Ecto neural progenitor cell (in vitro differentiated cells): ENCODE measurements around the gene LCN12.

Source experiments
- DNase-seq: peaks from one replicate; pipeline ENCODE4 v3.0.0-alpha.2; 2018; ENCODE audit warnings: low spot score

The LCN12 gene

DNA sequence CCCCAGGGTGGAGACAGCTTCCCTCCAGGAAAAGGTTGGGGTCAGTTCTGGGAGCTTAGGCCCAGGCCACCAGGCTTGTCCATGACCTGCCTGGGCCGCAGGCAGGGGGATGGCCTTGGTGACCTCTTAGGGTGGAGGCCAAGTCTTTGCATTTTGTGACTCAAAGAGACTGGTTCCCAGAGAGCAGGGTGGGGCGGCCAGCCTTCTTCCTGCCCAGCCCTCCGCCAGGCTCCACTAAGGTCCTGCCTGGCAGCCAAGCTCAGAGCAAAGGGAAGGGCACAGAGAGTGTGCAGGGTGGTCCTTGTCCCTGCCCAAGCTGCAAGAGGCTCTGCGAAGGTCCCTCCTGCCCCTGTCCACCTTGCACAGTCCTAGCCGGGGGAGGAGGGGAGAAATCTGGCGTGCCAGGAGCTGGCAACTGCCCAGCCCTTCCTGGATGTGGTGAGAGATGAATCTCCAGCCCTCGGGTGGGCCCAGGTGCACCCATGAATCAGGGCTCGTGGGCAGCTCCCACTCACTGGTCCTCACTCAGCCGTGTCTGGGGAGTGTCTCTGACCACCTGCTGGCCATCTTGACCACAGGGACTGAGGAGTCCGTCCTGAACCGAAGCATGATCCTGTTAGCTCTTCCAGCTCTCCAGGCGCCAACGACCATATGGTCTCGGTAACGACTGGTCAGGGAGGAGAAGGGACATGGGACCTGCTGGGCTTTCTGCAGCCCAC is 22.9 kb downstream of the LCN12 start:
- no peak for DNase-seq

DNA sequence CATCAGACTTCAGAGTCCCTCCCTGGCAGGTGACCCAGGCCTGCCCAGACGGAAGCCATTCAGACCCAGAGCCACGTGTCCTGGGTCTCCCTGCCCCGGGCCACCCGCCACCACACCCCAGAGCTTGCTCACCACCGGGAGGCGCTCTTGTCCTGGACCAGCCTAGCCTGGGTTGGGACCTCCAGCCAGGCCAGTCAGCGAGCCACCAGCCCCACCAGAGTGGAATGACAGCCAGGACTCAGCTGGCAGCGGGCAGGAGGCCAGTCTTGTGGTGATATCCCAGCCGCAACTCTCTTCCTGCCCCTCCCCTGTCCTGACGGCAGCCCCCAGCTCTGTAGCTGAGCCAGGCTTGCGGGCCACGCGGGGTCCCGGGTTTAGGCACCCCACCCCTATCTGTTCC is 23.6 kb downstream of the LCN12 start:
- DNase-seq = no peak

DNA sequence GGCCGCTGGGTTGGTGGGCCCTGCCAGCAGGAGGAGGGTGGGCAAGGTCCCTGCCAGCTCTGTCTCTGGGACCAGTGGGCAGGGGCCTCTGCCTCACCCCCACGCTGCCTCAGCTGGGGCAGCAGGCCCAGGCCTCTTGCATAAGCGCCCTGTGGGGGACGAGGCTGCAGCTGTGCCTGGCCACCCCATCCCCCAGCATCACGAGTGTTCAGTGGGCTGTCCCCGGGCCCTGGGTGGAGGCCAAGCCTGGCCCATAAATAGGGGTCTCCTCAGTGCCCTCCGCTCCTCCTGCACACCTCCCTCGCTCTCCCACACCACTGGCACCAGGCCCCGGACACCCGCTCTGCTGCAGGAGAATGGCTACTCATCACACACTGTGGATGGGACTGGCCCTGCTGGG is 25.1 kb downstream of the LCN12 start, which contains the start of gene PTGDS:
TSS of gene PTGDS (plus strand) at position 282 of the 400 bp plus-strand sequence. CDS start at position 357, 75 bp downstream.
- no peak for DNase-seq

DNA sequence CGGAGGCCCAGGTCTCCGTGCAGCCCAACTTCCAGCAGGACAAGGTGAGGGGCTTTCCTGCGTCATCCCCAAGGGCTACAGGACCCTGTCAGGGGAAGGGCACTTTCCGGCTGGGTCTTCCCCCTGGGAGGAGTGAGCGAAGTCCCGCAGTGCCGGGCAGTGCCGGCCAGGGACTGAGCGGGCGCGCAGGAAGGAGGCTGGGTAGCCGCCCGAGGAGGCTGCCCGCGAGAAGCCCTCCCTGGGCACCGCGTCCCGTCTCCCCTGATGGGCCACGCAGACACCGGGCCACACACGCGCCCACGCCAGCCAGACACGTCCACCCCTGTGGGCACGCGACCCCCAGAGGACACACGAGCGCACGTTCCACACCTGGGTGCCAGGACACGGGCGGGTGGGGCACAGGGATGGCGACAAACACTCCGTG is 25.6 kb downstream of the LCN12 start:
- no peak for DNase-seq

DNA sequence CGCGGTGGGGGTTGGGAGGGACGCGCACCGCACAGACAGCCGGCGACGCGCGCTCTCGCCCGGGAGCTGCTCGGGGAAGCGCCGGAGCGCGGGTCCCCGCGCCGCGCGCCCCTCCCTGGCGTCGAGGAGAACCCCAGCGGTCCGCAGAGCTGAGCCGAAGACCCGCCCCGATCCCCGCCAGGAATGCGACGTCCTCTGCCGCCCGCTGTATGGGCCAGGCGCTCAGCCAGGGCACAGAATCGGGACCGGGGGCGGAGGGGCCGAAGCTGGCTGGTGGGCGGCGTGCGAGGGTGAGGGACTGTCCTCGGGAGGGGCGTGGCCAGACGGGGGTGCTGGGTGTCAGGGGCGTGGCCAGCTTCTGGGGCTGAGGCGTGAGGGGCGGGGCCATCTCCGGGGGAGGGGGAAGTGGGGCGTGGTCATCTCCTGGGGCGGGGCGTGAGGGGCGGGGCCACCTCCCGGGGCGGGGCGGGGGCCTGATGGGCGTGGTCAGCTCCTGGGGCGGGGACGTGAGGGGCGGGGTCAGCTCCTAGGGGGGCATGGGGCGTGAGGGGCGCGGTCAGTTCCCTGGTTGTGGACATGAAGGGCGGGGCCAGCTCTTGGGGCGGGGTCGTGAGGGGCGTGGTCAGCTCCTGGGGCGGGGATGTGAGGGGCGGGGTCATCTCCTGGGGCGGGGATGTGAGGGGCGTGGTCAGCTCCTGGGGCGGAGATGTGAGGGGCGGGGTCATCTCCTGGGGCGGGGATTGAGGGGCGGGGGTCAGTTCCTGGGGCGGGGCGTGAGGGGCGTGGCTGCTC is 26.2 kb downstream of the LCN12 start:
- peak; percentile 94 for DNase-seq

DNA sequence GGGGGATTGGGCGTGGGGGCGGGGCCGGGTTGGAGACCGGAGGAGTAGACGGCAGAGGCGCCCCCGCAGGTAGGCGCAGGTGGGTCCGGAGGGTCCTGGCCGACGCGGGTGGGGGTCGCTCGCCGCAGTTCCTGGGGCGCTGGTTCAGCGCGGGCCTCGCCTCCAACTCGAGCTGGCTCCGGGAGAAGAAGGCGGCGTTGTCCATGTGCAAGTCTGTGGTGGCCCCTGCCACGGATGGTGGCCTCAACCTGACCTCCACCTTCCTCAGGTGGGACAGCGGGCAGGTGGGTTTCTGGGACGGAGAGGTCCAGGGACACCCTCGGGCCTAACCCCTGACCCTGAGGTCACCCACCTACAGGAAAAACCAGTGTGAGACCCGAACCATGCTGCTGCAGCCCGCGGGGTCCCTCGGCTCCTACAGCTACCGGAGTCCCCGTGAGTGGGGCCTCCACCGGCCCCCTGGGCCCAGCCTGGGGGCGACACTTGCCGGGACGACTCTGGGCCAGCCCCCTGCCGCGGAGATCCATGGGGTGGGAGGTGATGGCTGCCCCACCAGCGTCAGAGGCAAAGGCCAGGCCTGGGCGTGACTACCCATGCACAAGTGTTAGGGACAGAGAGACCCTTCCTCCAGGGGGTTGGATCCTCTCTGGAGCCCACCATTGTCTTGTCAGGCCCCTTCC is 26.9 kb downstream of the LCN12 start:
- DNase-seq = no peak

DNA sequence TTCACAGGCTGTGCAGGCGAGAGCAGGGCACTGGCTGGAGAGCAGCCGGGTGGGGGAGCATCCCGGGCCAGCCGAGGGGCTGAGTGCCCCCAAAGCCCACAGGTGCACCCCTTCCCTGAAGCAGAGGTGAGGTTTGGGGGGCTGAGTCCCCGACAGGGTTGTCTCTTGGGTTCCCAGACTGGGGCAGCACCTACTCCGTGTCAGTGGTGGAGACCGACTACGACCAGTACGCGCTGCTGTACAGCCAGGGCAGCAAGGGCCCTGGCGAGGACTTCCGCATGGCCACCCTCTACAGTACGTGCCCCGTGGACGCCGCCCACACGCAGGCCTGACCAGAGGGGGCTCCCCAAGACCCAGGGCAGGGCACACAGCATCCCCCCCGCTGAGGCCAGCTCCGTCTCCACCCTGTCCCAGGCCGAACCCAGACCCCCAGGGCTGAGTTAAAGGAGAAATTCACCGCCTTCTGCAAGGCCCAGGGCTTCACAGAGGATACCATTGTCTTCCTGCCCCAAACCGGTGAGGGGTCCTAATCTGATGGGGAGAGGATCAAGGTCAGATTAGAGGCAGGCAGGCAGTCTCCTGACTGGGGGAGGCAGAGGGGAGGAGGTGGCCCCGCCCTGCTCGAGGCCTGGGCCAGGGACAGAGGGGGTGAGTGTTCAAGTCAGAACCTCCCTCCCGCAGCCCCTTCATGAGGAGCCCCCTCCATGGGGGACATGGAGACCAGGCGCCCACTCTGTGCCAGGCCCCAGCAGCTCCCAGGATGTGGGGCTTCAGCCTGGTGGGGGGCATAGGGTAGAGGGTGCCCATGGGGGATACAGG is 27.9 kb downstream of the LCN12 start:
- no peak for DNase-seq

DNA sequence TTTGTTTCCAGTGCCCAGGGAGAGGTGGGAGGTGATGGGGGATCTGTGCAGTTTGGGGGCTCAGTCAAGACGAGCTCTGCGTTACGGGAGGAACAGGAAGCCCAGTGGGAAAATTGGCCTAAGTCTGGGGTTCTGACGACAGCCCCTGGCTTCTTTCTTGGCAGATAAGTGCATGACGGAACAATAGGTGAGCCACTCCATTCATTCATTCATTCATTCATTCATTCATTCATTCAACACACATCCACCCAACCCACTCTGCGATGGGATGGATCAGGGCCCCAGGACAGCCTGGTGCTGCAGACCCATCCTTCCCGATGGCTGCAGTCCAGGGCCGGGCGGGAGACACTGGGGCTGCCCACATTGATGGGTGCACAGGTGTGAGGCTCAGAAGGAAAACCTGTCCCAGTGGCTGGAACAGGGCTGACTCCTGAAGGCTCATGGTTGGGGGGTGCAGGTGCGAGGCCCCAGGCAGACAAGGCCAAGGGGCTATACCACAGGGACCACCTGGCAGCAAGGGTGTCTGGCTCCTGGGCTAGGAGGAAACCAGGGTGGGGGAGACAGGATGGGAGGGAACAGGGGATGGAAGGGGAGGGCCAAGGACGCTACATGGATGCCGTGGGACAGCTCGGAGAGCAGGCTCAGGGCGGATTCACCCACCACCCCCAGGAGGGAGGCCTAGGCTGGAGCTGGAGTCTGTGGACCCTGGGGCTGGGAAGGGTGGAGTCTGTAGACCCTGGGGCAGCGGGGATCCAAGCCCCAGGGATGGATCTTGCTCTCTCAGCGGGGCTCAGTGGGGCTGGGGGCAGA is 28.8 kb downstream of the LCN12 start:
- DNase-seq = no peak

DNA sequence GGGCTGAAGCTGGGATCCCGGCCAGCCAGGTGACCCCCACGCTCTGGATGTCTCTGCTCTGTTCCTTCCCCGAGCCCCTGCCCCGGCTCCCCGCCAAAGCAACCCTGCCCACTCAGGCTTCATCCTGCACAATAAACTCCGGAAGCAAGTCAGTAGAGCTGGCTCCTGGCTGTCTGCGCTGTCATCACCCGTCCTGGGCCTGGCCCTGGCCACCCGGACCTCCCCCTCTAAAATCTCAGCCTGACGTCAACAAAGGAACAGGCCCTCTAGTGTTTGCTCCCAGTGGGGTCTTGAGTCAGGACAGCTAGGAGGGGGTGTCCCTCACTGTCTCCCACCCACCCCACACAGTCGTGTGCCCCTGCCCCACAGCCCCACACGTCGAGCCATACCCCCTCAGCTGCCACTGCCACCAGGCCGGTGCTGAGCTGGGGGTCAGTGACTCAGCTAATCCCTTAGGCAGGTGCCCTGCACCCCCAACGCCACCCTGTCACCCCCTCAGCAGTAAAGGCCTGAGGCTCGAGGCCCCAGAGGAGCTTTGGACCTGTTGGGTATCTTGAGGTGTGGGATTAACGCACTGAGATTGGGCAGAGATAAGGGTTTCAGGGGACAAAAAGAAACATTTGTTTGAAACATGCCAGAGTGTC is 29.6 kb downstream of the LCN12 start:
- DNase-seq = no peak

DNA sequence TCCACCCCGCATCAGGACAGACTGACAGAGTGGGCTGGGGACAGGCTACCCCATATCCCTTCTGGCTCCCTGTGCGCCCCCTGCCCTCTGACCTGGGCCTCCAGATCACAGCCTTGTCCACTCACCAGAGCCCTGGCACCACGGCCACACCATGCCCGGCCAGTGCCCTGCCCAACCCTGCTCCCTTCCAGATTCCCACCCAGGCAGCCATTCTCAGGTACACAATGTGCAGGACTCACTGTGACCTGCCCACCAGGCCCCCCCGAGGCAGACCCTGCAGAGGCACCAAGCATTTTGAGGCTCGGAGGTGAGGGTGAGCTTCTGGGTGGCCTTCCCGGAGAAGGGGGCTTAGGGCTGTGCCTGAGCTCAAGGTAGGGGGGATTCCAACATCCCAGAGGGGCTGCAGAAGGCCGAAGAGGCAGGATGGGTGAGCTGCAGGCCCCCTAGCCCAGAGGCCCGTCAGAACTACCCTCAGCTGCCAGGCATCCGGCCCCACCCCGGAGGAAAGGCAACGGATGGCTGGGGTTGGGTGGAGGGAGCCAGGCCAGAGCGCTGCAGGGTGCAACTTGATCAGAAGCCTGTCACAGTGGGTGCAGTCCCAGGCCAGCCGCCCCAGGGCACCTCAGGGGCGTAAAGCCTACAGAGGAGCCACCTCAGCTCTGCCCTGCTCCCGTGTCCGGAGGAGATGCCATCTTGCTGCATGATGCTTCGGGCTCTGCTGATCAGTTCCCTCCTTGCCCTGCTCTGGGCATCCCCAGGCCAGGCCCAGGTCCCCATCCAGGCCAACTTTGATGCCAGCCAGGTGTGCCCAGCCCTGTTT is 30.4 kb downstream of the LCN12 start, which contains the start of gene LCNL1:
TSS of gene LCNL1 (plus strand) at position 762 of the 820 bp plus-strand sequence. CDS start 594 bp downstream, outside the sequence.
- no peak for DNase-seq

DNA sequence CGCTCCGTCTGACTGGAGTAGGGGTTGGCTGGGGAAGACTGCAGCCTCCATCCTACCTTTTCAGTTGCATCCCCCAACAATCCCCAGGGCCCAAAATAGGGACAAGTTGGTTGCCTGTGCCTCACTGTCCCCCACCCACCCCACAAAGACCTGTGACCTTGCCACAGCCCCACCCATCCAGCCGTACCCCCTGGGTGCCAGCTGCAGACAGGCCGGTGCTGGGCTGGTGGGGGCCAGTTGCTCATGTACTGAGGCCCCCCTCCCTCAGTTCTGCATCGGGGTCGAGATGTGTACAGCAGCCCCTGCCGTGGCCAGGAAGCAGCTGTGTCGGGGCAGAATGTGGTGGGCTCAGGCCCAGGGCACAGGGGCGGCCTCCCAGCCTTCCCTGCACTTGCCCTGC is 31.1 kb downstream of the LCN12 start:
- no peak for DNase-seq

DNA sequence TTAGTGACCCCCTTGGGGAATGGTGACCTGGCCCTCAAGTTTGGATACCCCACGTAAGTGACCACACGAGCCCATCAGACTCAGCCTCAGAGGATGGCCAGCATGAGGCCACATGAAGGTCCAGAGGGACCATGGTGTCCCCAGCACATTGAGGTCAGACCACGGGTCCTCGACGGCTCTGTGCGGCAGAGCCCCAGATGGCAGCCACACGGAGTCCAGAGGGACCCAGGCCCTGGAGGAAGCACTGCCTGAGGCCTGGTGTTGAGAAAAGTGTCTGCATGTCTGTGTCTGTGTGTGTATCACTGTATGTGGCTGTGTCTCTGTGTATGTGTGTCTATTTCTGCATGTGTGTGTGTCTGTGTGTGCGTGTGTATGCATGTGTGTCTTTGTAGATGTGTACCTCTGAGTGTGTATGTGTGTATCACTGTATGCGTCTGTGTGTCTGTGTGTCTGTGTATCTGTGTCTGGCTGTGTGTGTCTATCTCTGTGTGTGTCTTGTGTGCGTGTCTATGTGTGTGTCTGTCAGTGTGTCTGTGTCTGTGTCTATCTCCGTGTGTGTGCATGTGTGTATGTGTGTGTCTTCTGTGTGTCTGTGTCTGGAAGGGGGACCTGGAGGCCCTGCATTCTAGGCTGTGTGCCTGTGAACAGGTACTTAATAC is 31.7 kb downstream of the LCN12 start:
- DNase-seq = no peak

DNA sequence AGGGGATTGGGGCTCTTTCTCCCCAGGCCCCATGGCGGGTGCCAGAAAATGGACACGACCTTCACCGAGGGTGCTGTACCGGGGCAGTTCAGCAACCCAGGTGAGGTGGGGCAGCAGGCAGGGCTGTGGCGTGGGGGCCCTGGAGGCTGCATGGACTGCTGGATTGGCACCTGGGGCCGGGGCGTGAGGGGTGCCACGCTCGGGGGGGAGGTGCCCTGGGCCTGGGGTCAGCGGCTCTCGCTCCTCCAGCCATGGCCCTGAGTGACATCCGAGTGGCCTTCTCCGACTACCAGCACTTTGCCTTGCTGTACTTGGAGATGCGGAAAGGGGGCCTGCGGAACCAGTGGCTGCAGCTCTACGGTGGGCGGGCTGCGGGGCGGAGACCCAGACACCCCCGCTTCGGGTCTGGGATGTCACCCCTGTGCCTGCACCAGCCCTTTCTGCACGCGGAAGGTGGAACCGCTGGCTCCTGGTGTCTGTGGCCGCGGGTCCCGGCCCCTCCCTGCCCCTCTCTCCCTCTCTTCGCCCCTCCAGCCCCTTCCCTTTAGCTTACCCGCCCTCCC is 32.5 kb downstream of the LCN12 start:
- DNase-seq = no peak

DNA sequence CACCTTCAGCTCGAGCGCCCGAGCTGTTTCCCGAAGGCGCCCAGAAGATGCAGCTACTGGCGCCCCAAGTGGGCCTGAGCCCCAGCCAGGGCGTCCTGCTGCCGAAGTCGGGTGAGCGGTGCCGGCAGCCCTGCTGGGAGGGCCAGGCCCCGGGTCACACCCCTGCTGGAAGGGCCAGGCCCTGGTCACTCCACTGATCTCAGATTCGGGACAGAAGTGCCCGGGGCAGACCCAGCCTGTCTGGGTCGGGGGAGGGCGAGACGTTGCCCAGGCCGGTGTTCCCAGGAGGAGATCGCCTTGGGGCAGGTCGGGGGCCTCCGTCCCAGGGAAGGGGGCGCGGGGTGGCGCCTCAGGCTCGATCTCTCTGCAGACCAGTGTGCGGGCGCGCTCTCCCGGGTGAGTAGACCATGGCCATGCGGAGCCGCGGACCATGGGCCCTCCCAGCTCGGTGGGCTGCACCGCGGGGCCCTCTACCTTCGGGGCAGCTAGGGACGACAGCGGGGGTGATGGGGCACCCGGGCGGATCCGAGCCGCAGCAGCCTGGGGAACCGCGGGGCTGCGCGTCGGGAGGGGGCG is 33.0 kb downstream of the LCN12 start:
- DNase-seq = no peak

DNA sequence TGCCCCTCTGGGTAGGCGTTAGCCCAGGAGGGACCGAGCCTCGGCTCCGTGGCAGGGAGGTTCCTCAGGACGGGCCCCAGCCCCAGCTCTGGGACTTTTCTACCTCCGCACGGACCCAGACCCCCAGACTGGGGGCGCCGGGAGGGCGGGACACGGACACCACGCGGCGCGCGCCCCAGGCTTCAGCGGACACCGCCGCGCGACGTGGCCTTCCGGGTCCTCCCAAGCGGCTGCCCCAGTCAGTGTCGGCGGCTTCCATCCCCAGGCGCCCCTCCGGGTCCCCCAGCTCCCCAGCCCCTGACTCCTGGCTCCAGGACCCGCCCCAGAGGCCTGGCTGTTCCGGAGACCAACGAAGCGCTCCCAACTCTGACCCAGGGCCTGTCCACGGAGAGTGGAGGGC is 33.8 kb downstream of the LCN12 start:
- no peak for DNase-seq

DNA sequence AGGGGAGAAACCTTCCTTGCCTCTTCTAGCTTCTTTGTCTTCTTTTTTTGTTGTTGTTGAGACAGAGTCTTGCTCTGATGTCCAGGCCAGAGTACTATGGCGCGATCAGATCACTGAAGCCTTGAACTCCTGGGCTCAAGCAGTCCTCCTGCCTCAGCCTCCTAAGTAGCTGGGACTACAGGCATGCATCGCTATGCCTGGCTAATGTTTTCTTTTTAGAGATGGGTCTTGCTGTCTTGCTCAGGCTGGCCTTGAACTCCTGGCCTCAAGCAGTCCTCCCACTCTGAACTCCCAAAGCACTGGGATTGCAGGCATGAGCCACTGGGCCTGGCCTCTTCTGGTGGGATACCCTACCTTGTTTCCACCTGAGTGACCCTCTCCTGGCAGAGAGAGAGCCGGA is 36.8 kb downstream of the LCN12 start:
- DNase-seq = no peak

DNA sequence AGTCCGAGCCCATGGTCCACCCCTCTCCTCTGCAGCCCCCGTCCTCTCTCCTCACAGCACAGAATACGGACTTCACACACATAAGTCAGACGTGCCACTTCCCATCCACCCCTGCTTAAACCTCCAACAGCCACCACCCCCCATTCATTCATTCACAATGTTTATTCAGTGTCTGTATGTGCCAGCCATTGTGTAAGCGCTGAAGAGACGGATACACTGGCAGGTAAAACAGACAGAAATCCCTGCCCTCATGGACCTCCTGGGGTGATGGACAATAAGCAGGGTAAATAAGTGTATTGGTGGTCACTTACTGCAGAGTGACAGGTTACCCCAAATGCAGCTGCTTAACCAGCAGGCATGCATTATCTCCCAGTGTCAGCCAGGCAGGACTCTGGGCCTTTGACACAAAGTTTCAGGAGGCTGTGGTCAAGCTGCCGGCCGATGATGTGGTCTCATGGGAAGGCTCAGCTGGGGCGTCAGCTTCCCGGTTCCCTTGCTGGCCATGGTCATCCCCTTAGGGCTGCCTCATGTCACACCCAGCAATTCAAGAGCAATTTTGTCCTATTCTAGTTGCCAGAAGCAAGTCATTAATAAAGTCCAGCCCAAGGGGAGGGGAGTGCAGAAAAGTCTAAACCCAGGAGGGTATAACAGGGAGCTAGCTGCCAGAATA is 38.3 kb downstream of the LCN12 start:
- no peak for DNase-seq
